Adrenal gland (tissue), 5 donors: ENCODE measurements around the gene NMRK2.

Experiments
- POLR2A ChIP-seq, 2 donors: fragments of 450-650 bp; IDR thresholded peaks; one replicate each; pipeline ENCODE4 v1.6.1; 2017; ENCODE audit warnings: antibody characterized with exemption in 2 of 2, mild to moderate bottlenecking in 2 of 2, moderate library complexity in 1 of 2
- TF ChIP-seq, protein P1 (sequence below), 6 experiments: fragments of 450-650 bp in 4 of 6; fragments of 200-600 bp in 2 of 6; sonication (generic) in 1 of 6; IDR thresholded peaks; 1 replicate in 5 of 6; 2 replicates in 1 of 6; pipeline versions ENCODE4 v1.5.1 to v1.8.0; 2016 to 2021; ENCODE audit warnings: antibody characterized with exemption in 6 of 6, mild to moderate bottlenecking in 2 of 6, moderate library complexity in 1 of 6
- donor health status: DM: no; HTN: no; CAD: no.

DNA sequence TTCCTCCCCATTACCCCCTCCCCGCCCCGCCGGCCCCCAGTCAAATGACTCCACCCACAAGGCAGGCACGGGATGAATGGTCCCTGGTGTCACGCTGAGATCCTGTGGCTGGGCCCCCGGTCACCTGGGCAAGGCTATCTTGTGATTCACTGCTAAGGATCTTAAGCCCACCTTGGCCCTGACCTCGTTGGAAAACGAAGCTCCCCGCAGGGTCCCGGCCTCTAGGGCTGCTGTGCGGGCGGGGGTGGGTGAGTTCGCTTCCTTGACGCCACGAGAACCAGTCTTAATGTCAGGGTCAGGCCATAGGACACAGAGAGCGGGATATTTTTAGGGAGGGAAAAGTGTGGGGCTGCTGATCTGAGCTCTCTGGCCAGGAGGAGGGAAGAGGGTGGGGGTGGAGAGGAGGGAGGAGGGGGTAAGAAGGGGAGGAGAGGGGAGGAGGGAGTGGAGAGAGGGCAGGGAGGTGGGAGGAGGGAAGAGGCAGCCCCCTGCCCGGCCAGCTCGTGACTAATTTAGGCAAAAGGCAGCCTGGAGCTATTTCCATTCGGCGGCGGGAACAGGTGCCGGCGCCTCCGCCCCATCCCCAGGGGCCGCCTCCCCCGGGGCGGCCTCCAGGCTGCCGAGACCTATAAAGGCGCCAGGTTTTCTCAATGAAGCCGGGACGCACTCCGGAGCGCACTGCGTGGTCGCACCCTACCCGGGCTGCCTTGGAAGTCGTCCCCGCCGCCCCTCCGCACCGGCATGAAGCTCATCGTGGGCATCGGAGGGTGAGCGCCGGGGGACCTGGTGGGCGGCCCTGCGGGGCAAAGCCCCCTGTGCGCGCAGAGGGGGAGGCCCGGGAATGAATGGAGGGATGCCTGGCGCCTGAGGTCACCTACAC lies at the start of gene NMRK2:
- TF ChIP-seq, protein P1, sequence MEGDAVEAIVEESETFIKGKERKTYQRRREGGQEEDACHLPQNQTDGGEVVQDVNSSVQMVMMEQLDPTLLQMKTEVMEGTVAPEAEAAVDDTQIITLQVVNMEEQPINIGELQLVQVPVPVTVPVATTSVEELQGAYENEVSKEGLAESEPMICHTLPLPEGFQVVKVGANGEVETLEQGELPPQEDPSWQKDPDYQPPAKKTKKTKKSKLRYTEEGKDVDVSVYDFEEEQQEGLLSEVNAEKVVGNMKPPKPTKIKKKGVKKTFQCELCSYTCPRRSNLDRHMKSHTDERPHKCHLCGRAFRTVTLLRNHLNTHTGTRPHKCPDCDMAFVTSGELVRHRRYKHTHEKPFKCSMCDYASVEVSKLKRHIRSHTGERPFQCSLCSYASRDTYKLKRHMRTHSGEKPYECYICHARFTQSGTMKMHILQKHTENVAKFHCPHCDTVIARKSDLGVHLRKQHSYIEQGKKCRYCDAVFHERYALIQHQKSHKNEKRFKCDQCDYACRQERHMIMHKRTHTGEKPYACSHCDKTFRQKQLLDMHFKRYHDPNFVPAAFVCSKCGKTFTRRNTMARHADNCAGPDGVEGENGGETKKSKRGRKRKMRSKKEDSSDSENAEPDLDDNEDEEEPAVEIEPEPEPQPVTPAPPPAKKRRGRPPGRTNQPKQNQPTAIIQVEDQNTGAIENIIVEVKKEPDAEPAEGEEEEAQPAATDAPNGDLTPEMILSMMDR (IDR thresholded peaks at IDR 0.05): no peak
- no peak for TF ChIP-seq POLR2A (IDR thresholded peaks at IDR 0.05)
